ENCODE results near the gene WTIP.

WTIP gene

DNA sequence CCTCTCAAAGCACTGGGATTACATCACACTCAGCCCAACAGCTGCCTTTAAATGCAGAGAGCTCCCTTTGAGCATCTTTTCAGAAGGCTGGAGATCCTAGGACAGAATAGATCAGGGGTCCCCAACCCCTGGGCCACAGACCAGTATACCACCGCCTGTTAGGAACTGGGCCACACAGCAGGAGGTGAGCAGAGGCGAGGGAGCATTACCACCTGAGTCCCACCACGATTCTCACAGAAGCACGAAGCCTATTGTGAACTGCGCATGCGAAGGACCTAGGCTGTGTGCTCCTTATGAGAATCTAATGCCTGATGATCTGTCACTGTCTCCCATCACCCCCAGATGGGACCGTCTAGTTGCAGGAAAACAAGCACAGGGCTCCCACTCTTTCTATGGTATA is 2.2 kb upstream of the WTIP start:
- DNase-seq, result no peak

DNA sequence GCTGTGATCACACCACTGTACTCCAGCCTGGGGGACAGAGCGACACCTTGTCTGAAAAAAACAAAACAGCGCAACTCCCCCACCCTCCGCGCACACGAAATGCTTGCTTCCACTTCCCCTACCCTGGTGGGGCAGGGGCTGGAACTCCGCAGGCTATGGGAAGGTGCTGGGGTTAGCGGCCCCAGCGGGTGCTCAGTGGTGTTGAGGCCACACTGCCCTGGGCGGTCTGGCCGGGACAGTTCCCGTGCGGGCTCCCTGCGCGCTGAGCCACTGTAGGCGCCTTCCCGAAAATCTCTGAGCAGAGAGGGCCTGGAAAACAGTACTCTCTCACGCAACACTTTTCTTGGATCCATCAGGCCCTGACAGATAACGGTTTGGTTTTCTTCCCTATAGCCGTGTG is 1.1 kb upstream of the WTIP start:
- DNase-seq, result no peak

DNA sequence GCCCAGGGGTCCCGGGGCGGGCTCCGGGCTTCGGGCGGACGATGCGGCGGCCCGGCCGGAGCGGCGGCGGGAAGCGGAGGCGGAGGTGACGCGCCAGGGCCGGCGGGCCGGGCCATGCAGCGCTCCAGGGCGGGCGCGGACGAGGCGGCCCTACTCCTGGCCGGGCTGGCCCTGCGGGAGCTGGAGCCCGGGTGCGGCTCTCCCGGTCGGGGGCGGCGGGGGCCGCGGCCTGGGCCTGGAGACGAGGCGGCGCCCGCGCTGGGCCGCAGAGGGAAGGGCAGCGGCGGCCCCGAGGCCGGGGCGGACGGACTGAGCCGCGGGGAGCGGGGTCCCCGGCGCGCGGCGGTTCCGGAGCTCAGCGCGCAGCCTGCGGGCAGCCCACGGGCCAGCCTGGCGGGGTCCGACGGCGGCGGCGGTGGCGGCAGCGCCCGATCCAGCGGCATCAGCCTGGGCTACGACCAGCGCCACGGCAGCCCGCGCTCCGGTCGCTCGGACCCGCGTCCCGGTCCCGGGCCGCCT is 362 bp downstream of the WTIP start:
- no peak for DNase-seq

DNA sequence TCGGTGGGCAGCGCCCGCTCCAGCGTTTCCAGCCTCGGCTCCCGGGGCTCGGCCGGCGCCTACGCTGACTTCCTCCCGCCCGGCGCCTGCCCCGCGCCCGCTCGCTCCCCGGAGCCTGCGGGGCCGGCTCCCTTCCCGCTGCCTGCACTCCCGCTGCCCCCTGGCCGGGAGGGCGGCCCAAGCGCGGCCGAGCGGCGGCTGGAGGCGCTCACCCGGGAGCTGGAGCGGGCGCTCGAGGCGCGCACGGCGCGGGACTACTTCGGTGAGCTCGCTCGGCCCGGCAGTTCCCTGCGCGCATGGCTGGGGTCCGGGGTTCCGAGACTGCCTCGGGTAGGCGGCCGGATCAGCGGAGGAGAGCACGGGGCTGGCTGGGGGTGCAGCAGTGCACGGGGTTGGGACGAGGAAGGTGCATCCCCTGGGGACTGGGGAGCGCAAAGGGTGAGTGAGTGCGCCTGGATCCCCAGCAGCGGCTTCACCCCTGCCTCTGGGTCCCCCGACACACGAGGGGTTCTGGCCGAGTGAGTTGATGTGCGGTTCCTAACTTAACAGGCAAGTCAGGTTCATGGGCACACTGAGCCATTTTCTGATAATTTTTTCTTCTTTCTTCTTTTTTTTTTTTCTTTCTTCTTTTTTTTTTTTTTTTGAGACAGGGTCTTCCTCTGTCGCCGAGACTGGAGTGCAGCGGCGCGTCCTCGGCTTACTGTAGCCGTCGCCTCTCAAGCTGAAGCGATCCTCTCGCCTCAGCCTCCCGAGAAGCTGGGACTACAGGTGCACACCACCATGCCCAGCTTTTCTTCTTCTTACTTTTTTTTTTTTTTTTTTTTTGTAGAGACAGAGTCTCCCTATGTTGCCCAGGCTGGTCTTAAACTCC is 1.1 kb downstream of the WTIP start:
- DNase-seq, result no peak

DNA sequence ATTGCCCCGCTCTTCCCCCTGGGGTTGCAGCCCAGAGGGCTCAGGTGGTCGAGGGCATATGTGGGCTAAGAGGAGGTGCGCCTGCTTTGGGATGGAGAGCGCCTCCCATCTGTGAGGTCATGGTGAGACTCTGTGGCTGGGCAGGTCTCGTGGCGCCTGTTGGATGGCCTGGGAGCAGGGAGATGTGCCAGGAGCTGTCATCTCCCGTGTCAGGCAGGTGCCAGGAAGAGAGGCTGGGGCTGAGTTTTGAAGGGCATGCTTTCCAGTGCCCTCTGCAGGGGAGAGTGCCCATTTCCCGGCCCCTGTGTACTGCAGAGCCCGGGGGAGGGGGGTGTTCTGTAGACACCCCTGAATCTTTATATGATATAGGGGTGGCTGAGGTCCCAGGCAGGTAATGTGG is 2.8 kb downstream of the WTIP start:
- DNase-seq, result no peak

DNA sequence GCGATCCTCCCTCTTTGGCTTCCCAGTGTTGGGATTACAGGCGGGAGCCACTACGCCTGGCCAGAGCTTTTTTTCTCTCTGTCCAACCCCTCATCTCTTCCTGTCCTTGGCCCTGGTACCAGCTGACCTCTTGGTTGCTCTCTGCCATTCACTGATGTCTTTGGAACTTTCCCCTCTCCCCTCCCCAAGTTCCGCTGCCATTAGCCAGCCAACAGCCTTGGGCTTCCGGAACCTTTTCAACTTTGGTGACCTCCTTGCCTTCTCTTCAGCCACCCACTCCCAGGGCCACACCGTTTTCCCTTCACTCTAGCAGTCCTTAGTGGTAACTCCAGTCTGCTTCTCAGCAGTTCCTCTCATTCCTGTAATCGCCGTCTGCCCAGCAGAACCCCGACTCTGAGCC is 4.3 kb downstream of the WTIP start:
- DNase-seq, result no peak

DNA sequence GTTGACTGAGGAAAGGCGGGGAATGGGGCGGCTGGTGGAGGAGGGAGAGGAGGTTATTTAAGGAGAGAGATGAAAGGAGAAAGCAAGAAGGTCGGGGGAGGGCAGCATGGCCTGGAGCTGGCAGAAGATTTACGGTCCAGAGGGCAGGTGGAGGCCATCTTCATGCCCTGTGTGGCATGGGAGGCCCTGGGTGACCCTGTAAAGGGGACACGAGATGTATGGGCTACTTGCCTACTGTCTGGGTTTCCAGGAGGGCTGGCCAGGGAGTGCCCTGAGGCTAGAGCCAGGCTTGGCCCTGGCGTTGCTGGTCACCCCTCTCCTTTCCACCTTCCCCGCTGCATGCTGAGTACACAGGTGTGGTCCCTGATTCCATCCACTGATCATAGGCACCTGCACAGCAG is 6.1 kb downstream of the WTIP start:
- DNase-seq, result no peak

DNA sequence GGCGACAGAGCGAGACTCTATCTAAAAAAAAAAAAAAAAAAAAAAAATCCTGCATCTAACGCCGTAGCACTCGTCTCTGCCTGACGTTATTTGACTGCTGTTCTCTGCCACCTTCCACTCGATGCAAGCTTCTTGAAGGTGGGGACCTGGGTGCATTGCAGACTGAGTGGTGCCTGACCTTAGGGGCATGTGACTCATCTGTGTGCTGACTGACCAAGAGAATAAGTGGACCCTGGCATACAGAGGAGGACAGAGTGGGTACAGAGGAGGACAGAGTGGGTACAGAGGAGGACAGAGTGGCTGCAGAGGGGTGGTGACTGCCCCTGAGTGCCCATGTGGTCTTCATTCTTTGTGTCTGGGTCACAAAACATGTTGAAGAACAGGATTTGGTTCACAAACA is 7.6 kb downstream of the WTIP start:
- no peak for DNase-seq

DNA sequence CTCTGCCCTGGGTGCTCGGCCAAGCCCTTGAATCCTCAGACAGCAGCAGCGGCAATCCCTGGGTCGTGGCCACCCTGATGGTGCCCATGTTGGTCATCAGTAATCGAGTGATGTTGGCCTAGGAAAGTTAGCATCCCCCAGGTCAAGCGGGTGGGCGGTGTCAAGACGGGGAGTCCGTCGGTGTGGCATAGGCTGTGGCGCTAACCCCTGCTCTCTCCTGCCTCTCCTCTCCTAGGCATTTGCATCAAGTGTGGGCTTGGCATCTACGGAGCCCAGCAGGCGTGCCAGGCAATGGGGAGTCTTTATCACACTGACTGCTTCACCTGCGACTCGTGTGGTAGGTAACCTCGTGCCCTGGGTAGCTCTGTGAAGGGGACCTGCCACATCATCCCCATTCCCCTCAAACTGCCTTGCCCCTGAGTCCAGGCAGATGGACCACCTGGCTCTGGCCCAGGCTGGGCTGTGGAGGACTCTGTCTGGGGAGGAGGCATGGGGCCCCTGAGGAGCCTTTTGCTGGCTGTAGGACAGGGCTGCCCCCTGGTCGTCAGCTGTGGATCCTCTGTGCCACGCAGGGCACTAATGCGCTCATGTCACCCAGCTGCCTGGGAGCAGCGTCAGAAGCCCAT is 8.7 kb downstream of the WTIP start:
- no peak for DNase-seq

DNA sequence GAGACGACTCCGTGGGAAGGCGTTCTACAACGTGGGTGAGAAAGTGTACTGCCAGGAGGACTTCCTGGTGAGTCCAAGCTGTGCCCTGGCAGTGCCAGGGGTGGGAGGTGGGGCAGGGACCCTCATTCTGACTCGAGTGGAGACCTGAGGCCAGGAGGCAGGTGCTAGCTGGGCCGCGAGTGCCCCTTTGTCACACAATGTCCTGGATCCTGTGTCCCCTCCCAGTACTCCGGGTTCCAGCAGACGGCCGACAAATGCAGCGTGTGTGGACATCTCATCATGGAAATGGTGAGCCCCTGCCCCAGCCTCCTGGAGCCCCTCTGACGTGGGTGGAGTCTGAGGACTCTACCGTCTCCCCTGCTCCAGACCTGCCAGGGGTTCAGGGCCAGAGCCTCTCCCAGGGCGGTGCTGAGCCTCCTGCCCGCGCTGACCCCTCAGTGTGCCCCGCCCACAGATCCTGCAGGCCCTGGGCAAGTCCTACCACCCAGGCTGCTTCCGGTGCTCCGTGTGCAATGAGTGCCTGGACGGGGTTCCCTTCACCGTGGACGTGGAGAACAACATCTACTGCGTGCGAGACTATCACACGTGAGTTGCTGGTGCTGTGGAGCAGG is 11.6 kb downstream of the WTIP start:
- no peak for DNase-seq

DNA sequence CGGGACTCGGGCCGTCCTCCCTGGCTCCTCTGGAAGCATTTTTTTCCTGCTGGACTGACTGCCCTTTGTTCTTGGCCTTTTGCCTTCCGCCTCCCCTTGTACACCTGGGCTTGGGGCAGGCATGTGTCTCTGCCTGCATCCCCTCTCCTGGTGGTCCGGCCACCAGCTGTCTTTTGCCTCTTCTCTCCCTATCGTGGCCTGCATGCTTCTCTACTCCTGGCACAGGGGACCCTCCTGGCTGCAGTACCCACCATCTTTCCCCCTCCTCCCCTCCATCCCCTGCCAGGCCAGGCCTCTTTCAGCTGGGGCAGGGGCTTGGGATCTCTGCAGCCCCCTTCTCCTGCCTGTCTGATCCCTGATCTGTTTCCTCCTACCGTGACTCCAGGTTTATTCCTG is 12.1 kb downstream of the WTIP start:
- no peak for DNase-seq

DNA sequence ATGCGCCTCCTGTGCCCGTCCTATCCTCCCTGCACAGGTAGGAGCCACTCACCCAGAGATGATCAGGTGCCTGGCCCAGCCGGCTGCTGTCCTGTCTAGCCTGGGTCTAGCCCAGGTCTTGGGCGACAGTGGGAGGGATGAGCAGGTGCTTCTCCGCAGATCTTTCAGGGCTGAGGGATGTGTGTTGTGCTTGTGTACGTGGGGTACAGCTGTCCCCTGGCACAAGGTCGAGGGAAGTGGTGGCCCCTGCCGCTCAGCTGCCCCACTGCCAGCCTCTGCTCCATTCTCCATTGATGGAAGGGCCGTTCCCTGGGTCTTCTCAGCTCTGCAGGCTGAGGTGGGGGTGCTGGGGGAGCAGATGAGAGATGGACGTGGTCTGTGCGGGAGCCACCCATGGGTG is 13.0 kb downstream of the WTIP start:
- DNase-seq, result no peak

DNA sequence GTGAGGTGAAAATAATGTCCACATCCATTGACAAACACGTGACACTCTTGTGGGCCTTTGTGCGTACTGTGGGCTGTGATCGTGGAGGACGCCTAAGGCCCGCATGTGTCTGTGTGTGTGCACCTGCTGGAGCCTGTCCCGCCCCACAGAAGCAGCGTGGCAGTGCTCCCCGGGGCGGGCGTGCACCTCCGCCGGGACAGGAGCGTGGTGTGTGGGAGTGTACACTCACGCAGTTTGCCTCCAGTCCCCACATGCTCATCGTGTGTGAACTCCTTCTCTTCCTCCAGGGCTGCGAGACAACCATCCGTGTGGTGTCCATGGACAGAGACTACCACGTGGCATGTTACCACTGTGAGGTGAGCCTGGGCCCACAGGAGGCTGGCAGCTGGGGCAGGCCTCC is 13.9 kb downstream of the WTIP start:
- no peak for DNase-seq

DNA sequence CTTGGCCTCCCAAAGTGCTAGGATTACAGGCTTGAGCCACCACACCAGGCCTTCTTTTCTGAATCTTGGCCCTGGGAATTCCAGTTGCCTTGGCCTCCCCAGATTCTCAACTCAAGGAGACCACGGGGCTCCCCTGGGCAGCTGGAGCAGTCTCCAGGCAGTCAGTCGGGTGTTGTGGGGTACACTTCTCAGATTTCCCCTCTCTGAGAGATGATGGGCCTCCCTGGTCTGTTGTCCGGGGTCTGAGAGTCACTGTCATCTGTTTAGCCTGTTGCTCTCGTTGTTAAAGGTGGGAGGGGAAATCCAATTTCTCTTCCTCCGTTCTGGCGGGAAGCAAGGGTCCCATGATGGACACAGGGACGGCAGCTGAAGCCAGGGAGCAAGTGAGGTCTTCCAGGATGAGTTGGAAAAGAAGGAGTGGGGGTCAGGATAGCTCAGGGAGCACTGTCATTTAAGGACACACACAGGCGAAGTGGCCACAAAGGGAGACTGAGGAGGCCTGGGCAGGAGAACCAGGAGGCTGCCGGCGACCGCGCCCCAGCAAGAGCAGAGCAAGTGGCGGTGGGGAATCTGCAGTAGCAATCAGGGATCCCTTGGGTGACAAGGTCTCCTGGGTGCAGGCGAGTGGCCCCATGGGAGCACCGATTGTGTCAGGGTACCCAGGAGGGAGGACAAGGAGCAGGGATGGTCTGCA is 15.7 kb downstream of the WTIP start:
- no peak for DNase-seq

DNA sequence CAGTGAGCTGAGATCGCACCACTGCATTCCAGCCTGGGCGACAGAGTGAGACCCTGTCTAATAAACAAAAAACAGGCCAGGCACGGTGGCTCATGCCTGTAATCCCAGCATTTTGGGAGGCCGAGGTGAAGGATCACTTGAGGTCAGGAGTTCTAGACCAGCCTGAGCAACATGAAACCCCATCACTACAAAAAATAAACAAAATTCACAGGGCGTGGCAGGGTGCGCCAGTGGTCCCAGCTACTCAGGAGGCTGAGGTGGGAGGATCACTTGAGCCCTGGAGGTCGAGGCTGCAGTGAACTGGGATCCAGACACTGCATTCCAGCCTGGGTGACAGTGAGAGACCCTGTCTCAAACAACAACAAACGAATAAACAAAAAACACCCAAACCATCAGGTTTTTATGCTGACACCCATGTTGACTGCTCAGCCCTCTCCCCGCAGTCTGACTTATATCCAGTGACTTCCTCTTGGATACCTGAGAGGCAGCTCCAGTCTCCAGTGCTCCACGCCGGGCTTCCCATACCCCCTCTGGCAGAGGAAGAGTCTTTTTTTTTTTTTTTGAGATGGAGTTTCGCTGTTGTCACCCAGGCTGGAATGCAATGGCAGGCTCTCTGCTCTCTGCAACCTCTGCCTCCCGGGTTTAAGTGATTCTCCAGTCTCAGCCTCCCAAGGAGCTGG is 17.7 kb downstream of the WTIP start:
- no peak for DNase-seq

DNA sequence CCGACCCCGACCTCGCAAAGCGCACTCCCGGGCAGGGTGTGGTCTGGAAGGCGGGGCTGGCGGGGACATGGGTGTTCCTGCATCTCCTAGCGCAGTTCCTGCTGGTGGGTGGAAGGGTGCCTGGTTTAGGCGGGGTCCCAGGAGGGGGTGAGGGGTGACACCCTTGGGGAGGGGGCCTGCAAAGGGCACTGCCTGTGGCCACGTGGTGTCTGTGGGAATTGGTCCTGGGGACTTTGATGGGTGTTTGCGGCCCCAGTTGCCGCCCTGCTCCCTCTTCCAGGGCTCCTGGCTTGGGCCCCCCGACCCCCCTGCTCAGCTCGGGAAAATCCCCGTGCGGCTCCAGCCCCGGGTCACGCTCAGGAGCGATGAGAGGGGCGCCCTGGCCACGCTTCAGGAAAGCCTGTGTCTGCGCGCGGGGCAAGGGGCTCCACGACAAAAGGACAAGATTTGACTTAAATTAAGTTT is 19.1 kb downstream of the WTIP start:
- peak in 1 of 2 donors; percentile 11 for DNase-seq

DNA sequence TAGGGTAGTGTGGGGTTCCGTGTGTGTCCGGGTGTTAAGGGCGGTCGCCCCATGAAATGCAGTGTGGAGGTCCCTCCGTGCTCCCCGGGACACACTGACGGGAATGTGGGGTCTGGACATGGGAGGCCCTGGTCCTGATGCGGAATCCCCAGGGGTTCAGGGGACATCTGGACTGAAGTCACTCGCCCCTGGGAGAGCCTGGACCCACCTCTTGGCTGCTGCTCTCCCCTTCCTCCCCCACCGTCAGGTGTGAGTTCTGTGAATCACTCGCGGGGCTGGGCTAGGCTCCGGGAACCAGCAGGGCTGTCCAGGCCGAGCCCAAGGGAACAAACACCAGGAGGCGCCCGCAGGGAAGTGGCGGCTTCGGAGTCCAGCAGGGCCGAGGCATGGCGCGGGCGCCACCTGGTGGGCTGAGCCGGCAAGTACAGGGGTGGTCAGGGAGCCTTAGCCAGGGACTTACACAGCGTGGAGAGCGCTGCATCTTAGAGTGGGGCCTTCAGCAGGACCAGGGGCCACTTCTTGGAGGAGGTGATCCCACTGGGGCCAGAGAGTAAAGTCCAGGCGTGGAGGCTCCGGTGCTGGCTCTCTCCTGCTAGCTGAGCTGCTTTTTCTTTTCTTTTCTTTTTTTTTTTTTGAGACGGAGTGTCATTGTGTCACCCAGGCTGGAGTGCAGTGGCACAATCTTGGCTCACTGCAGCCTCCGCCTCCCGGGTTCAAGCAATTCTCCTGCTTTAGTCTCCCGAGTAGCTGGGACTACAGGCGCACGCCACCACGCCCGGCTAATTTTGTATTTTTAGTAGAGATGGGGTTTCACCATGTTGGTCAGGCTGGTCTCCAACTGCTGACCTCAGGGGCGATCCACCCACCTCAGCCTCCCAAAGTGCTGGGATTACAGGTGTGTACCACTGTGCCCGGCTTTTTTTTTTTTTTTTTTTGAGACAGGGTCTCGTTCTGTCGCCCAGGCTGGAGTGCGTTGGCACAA is 20.1 kb downstream of the WTIP start:
- DNase-seq, result peak; percentile 84

DNA sequence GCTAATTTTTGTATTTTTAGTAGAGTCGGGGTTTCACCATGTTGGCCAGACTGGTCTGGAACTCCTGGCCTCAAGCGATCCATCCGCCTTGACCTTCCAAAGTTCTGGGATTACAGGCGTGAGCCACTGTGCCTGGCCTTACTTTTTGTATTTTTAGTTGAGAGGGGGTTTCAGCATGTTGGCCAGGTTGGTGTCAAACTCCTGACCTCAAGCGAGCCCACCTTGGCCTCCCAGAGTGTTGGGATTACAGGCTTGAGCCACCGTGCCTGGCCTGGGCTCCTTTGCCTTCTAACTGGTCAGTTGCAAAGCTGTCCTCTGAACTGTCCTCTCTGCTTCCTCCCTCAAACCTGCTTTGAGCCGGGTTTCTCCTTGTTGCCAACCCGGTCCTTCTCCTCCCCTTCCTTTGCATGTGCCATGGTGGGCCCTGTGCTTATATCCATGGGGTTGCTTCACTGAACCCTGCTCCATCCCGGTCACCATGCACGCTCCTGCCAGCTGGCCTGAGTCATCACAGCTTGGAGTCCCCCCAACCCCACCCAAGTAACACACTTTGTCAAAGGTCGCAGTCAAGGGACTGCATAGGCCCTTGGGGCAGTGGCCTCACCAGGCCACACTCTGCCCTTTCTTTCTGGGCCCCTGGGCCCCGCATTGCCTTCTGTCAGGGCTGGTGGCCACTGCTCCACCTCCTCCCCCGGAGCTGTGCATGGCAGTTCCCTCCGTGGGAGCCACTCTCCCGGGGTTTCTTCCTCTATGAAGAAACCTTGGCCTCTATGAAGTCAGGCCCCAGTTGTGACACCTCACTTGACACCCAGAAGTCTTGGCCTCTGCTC is 21.2 kb downstream of the WTIP start:
- DNase-seq, result no peak

DNA sequence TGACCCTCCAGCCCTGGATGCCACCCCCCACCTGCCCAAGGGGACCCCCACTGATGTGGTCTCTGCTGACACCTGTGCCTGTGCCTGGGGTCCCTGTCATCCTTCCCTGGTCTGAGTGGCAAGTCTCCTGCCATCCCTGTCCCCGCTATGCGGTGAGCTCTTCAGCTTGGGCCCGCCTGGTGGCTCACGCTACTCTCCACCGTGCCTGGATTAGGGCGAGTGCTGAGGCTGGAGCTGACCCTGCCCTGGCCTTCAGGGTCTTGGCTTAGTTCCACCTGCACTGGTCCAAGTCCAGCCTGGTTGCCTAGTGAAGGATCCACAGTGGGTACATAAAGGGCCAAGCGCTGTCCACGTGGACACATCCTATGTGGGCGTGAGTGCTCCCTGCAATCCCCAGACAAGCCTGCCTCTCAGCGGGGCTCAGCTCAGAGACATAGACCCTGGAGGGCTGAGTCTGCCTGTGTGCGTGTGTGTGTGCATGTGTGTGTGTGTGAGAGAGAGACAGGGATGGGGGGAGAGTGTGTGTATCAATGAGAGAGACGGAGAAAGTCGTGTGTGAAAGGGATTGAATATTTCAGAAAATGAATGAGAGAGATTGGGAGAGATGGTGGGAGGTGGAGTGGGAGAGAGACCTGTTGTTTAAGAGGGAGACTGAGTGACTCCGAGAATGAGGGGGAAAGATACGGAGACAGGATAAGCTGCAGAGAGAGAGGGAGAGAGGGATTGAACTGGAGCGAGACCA is 22.1 kb downstream of the WTIP start:
- no peak for DNase-seq

Data from CD4-positive, alpha-beta T cell treated with Interleukin-1 beta for 1 hour (primary cell).